Measurements from ENCODE around the gene ECE1.
"Not testable (repeated sequence)": the region's sequence is repeated elsewhere in the genome, so short reads cannot be mapped to it uniquely, and the experiment has no call there.

Gene ECE1

GRCh38 chr1:21290546-21290944 lies 282 bp upstream of the ECE1 start:
- ATAC-seq: no peak

GRCh38 chr1:21289127-21289526 lies 1.1 kb downstream of the ECE1 start:
- ATAC-seq: no peak

- no peak for ATAC-seq
Observed at GRCh38 chr1:21287905-21288514, 2.3 kb downstream of the ECE1 start.

- not testable (repeated sequence) for ATAC-seq
Observed at GRCh38 chr1:21285386-21285785, 4.9 kb downstream of the ECE1 start.

- ATAC-seq: no peak
Observed at GRCh38 chr1:21285055-21285372, 5.2 kb downstream of the ECE1 start.

- no peak for ATAC-seq
Observed at GRCh38 chr1:21284206-21285054, 5.8 kb downstream of the ECE1 start.

GRCh38 chr1:21283524-21283923 lies 6.7 kb downstream of the ECE1 start:
- no peak for ATAC-seq

- not testable (repeated sequence) for ATAC-seq
Observed at GRCh38 chr1:21282020-21282419, 8.2 kb downstream of the ECE1 start.

GRCh38 chr1:21280482-21280881 lies 9.8 kb downstream of the ECE1 start:
- no peak for ATAC-seq

- peak; percentile 27 to 42 for ATAC-seq
Observed at GRCh38 chr1:21280011-21280471, 10.2 kb downstream of the ECE1 start.

- peak in 1 of 2 donors; percentile 44 for ATAC-seq
Observed at GRCh38 chr1:21278860-21279845, 11.1 kb downstream of the ECE1 start.

GRCh38 chr1:21278208-21278859 lies 11.9 kb downstream of the ECE1 start:
- no peak for ATAC-seq

GRCh38 chr1:21277180-21277579 lies 13.1 kb downstream of the ECE1 start:
- ATAC-seq: no peak

GRCh38 chr1:21272540-21272939 lies 17.7 kb downstream of the ECE1 start:
- ATAC-seq: no peak

GRCh38 chr1:21271550-21271949 lies 18.7 kb downstream of the ECE1 start:
- no peak for ATAC-seq

GRCh38 chr1:21270086-21270689 lies 20.1 kb downstream of the ECE1 start:
- peak; percentile 84 to 90 for ATAC-seq

- no peak for ATAC-seq
Observed at GRCh38 chr1:21269461-21270085, 20.7 kb downstream of the ECE1 start.

GRCh38 chr1:21268281-21269239 lies 21.7 kb downstream of the ECE1 start:
- ATAC-seq: no peak

GRCh38 chr1:21267191-21268077 lies 22.8 kb downstream of the ECE1 start:
- no peak for ATAC-seq

Data from activated CD4-positive, CD25-positive, alpha-beta regulatory T cell treated with anti-CD3 and anti-CD28 coated beads, Interleukin-2, amount 50 U/mL, for 24 hours (primary cell).